Measurements from ENCODE around the gene FLAD1.

DNA sequence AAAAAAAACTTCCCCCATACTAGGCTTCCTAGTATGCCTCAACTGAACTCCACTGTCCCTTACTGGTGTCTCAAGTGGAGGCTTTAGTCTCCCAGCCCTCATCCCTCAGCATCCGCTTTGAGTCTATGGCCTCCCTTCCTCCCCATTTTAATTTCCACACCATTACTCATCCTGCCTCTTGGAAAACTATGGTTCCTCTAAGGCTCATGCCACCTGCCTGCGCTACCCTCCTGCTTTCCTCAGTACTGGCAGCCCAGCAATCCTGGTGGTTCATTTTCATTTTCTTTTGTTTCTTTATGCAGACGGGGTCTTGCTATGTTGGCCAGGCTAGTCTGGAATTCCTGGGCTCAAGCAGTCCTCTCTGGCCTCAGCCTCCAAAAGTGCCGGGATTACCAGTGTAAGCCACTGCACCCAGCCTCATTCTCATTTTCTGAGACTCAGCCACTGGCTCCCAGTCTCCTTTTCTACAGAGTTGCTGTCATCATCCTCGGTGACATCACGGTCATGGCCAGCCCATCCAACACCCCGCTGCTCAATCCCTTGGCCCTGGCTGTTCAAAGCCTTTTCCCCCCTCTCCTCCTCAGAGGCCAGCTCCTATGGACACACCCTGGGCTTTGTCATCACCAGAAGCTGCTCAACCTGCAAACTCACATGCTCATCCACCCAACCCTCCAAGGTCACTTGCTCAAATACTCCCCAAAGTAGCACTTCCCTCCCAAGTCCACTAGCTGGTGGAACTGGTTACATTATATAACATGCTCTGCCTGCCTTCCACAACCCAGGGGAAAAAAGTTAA is 44.3 kb upstream of the FLAD1 start:
- no peak for TF ChIP-seq CTCF (IDR thresholded peaks at IDR 0.05; ENCODE audit: low read depth, low read length)
- no peak for TF ChIP-seq POLR2A (IDR thresholded peaks at IDR 0.05; ENCODE audit: extremely low read depth, insufficient read length)
